CD4-positive, alpha-beta T cell treated with Interleukin-10 for 1 hour (primary cell): ENCODE data around the gene PWWP2B.

Source experiments
- DNase-seq: peaks from one replicate; pipeline ENCODE4 v3.0.0-alpha.2; 2020

Gene PWWP2B

GRCh38 chr10:132408823-132409666, 12.0 kb downstream of the PWWP2B start:
- no peak for DNase-seq

GRCh38 chr10:132409667-132410028, 12.6 kb downstream of the PWWP2B start:
- DNase-seq = no peak

GRCh38 chr10:132410056-132410778, 13.2 kb downstream of the PWWP2B start:
- no peak for DNase-seq

GRCh38 chr10:132410779-132411532, 14.0 kb downstream of the PWWP2B start:
- no peak for DNase-seq

- no peak for DNase-seq
Measured at GRCh38 chr10:132411561-132412253, 14.7 kb downstream of the PWWP2B start.

- DNase-seq = no peak
Measured at GRCh38 chr10:132412316-132413192, 15.6 kb downstream of the PWWP2B start.

- no peak for DNase-seq
Measured at GRCh38 chr10:132413226-132414205, 16.5 kb downstream of the PWWP2B start.

GRCh38 chr10:132414402-132415016, 17.5 kb downstream of the PWWP2B start:
- DNase-seq = no peak

- no peak for DNase-seq
Measured at GRCh38 chr10:132415255-132415654, 18.3 kb downstream of the PWWP2B start.

GRCh38 chr10:132415956-132416355, 19.0 kb downstream of the PWWP2B start:
- DNase-seq = no peak

- no peak for DNase-seq
Measured at GRCh38 chr10:132416566-132417256, 19.7 kb downstream of the PWWP2B start.

GRCh38 chr10:132417257-132417910, 20.4 kb downstream of the PWWP2B start:
- DNase-seq = no peak

- DNase-seq = no peak
Measured at GRCh38 chr10:132417957-132418441, 21.0 kb downstream of the PWWP2B start.

- no peak for DNase-seq
Measured at GRCh38 chr10:132418527-132419416, 21.8 kb downstream of the PWWP2B start.

GRCh38 chr10:132419538-132420468, 22.8 kb downstream of the PWWP2B start:
- no peak for DNase-seq

GRCh38 chr10:132420469-132420980, 23.5 kb downstream of the PWWP2B start:
- DNase-seq = no peak
